HT-29 (cell line): ENCODE results near the gene FBXO34. TPM values are rescaled to one million over a fixed set of nuclear protein-coding genes. Genes with fewer than 3 reads are reported as not detected.

ENCODE experiments used
- DNase-seq: peaks from one replicate; pipeline ENCODE4 v3.0.0-alpha.2; 2015; ENCODE audit warnings: low spot score
- total RNA-seq: library from RNA; depleted of rRNA; stranded (reverse); fragments of >200 nt; shearing (Covaris generic); gene quantifications from 2 replicates; pipeline ENCODE4 v1.2.3, GENCODE V29; 2014

The FBXO34 gene
- total RNA-seq, 1 experiment from 2014 or later: 9.9 TPM

DNA sequence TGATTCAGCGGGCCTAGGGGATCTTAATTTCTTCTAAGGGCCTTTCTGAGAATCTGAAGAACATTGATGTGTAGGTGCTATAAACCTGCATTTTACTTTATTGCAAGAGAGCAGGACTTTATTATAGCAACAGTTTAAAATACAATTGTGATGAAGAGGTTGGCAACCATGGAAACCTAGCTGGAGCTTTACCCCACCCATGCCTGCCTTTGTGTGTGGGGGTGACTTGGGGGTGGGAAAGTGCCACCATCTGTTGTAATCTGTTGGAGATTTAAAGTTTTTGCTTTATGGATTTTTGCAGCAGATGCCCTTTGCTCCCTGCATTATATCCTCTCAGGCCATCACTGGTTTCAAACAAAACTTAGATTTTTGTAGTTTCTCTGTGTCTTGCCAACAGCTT is 75.8 kb downstream of the FBXO34 start:
- no peak for DNase-seq

DNA sequence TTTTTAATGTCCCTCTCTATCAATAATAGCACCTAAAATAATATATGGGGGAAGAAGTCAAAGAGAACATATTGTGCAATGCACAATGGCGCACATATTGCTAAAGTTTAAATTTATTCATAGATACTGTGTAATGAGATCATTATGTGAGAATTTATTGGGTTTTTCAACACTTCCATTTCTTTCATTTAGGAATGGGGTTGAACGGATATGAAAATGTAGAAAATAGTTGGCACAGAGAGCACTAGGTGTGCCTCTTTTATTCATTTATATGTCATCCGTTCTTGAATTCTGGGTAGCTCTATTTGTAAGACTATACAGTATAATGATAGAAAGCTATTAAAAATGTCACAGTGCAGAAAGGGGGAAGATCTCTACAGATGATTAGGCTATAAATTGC is 76.5 kb downstream of the FBXO34 start:
- DNase-seq: no peak

DNA sequence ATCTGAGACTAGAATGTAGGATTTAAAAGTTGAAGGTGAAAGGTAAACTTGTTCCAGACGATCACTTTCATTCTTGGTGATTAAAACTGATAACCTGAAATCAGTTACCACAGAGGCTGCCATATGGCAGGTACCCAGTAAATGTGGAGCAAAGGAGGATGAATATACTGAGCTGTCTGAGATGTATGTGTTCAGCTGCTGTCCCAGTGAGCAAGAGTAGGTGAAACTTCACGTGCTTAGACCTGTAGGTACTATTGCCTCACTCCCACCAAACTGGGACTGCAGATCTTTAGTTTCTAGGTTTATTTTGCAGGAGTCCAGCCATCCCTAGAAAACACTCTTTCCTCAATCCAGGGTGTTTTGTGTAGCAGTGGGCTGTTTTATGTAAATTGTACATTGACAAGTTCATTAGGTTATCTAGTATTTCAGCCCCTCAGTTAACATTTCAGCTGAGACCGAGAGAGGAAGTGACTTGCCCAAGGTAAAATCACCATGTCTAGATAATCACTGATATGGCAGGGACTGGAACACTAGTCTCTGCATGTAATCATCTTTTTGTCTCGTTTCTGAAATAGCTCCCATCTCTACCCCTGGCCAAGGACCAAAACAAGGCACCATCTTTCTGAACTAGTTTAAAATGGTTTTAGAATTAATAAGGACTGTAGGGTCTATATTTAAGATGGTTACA is 77.7 kb downstream of the FBXO34 start:
- DNase-seq: no peak

DNA sequence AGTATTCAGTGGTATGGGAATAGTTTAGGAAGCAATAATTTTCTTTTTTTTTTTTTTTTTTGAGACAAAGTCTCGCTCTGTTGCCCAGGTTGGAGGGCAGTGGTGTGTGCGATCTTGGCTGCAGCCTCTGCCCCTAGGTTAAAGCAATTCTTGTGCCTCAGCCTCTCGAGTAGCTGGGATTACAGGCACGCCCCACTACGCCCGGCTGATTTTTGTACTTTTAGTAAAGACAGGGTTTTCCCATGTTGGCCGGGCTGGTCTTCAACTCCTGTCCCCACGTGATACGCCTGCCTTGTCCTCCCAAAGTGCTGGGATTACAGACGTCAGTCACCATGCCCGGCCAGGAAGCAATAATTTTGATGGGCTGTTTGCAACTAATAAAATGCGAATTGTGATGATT is 78.3 kb downstream of the FBXO34 start:
- DNase-seq: no peak

DNA sequence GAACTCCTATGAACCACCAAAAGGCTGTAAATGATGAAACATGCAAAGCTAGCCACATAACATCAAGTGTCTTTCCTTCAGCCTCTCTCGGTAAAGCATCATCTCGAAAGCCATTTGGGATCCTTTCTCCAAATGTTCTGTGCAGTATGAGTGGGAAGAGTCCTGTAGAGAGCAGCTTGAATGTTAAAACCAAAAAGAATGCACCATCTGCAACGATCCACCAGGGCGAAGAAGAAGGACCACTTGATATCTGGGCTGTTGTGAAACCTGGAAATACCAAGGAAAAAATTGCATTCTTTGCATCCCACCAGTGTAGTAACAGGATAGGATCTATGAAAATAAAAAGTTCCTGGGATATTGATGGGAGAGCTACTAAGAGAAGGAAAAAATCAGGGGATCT is 79.2 kb downstream of the FBXO34 start:
- DNase-seq: no peak

DNA sequence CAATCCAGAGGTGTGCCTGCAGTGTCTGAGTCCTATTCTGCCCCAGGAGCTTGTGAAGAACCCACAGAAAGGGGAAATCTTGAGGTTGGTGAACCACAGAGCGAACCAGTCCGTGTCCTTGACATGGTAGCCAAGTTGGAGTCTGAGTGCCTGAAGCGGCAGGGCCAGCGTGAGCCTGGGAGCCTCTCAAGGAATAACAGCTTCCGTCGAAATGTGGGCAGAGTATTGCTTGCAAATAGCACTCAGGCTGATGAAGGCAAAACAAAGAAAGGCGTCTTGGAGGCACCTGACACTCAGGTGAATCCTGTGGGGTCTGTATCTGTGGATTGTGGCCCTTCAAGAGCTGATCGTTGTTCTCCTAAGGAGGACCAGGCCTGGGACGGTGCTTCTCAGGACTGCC is 79.9 kb downstream of the FBXO34 start:
- DNase-seq: no peak

DNA sequence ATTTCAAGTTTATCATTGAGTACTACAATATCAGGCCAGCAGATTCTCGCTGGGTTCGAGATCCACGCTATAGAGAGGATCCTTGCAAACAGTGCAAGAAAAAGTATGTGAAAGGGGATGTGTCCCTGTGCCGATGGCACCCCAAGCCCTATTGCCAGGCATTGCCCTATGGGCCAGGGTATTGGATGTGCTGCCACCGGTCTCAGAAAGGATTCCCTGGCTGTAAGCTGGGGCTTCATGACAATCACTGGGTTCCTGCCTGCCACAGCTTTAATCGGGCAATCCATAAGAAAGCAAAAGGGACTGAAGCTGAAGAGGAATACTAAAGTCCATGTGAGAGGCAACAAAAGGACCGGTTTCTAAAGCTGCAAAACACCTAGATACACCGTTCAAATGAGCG is 81.0 kb downstream of the FBXO34 start:
- no peak for DNase-seq

DNA sequence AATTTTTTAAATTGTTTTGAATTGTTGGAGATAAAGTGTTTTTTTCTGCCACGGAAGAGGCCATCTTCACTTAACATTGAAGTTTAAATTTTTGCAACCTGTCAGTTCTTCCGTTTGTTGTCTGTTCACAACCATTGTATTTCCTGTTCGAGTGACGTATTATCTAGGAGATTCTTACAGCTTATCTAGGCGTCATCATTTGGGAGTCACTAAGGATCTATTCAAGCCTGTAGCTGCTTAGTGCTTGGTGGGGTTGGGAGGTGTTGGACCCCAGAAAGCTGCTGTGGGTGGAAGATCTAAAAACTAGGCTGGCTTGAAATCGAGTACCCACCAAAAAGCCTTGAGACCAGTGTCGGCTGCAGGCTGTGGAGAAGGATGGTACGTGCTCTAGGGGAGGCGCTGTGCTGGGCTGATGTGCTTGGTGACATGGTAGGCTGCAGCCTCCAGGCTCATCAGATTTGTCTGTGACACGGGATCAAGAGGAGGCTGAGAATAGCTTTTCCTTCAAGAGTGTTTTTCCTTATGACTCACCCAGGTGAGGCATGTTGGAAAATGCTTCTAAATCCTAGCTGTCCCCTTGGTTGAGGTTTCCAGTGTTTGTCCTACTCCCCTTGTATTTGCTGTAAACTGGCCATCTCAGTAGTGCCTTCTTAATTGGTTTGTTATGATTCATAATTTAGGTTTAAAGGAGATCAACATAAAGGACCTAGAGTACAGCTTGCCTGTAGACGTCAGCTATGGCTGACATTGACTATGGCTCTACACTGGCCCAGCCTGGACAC is 82.7 kb downstream of the FBXO34 start:
- no peak for DNase-seq

DNA sequence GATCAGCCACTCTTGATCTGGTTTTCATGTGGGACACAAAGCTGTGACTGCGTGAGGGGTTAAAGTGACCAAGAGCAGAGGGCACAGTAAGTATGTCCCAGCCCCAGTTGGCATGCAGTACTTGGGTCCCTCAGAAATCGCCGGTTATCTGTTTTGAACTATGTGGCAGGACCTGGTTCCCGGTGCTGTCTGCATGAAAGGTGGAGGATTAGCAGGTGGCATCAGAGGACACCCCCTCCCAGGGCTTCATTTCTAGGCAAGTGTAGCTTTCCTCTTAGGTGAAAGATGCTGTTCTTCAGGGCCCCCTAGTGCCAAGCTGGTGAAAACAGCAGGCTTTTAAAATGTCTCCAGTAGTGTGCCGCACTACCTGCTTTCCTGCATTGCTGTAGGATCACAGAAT is 83.3 kb downstream of the FBXO34 start:
- DNase-seq: peak; percentile 59

DNA sequence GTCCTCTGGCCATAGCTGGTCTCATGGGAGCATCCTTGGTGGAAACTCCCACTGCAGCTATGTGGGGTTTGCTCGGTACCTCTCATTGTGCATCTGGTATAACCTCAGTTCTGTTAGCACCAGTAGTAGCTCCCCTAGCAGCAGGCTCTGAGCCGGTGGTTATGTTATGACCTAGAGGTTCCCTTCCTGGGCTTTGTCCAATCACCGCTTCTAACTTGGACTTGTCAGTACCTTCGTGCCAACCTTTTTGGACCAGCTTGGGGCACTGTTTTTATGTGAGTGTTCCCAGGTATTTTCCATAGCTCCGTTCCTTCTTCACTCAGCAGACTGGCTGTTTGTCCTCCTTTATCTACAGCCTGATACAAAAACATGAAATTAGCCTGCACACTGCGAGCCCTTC is 84.7 kb downstream of the FBXO34 start:
- DNase-seq: no peak

DNA sequence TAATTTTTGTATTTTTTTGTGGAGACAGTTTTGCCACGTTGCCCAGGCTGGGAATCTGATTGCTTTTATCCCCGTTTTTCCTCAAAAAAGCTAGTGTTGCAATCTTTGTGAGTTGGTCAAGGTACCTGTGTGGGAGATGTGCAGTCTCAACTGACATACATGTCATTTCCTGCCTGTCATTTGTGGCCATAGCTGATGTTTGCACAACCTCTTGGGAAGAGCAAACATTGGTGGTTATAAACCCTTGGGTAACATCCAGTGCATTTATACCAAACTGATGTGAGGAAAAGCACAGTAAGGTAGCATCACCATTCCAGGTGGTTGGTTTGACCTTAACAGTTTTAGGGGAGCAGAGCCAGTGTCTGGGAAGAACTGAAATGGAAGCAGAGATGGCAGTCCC is 85.7 kb downstream of the FBXO34 start:
- DNase-seq: no peak

DNA sequence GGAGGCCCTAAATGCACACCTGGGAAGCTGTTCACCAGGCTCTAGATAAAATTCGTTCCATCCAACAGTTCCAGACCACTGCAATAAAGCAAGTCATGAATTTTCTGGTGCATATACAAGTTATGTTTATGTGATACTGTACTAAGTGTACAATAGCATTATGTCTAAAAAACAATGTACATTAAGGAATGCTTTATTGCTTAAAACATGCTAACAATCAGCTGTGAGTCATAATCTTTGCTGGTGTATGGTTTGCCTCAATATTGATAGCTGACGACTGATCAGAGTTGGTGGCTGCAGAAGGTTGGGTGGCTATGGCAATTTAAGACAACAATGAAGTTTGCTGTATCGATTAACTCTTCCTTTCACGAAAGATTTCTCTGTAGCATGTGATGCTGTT is 88.1 kb downstream of the FBXO34 start:
- DNase-seq: no peak

DNA sequence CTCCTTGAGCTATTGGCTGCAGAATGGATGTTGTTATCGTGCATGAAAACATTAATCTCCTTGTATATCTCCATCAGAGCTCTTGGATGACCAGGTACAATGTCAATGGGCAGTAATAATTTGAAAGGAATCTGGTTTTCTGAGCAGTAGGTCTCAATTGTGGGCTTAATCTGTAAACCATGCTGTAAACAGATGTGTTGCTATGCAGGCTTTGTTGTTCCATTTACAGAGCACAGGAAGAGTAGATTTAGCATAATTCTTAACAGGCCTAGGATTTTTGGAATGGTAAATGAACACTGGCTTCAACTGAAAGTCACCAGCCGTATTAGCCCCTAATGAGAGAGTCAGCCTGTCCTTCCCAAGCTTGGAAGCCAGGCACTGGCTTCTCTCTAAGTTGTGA is 90.0 kb downstream of the FBXO34 start:
- DNase-seq: no peak

DNA sequence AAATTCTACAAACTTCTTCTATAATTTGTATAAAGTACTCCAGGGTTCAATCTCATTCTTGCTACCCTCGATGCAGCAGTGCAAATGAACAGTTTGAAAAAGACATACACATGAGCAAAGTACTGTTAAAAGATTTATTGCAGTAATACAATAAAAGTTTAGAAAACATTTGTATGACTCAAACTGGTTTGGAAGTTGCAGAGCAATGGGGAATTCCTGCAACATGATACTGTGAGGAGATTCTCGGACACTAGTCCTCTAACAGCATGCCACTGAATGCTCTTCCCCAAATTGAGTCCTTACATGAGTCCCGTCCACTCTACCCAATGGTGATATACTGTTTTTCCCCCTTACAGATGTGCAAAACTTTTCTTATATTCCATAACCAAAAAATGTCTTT is 95.0 kb downstream of the FBXO34 start:
- DNase-seq: no peak

DNA sequence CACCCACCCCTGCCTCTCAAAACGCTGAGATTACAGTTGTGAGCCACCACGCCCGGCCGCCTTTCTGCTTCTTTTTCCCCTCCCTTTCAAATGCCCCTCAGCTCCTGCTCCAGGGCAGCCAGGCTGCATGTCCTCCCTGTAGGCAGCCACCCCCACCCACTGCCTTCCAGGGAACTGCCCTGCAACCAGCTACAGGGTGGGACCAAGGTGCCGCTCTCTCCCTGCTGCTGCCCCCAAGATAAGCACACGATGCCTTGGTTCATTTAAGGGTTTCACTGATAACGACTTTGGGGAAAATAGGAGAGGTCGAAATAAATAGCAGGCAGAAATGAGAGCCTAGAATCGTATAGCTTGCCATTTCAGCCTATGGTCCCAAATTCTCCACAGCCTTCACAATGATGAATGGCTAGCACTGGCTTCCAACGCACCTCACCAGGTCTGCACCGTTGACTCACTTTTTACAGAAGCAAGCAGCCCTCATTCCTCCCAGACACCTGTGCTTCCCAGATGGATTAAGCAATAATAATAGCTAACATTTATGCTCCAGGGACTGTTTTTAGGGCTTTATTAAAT is 99.7 kb downstream of the FBXO34 start:
- DNase-seq: no peak

DNA sequence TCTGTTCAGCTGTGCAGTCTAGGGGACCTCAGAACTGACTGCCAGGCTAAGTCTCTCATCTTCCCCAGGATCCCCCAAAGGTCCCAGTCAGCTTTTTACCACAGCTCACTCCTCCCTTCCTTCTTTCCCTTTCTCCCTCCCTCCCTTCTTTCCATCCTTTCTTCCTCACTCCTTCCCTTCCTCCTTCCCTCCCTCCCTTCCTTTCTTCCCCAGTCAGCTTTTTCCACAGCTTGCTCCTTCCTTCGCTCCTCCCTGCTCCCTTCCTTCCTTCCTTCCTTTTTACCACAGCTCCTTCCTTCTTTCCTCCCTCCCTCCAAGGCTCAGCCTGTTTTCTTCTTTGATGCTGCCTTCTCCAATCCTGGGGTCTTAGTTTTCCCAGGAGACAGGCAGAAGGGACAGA is 101.2 kb downstream of the FBXO34 start:
- no peak for DNase-seq

DNA sequence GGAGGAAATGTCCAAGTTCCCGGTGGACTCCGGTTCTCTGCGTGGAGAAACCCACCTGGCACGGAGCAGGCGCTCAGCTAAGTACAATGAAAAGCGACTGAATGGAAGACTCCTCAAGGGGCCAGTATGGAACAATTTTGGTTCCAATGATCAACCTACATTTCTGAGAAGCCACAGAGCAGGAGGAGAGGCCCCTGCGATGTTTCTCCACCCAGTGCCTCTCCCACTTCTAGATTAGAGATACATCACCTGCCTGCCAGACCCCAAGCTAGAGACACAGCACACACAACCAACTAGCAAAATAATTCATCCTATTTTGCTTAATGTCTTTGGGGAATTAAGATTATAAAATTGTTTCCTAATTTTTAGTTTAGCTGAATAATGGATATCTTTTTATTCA is 101.6 kb downstream of the FBXO34 start:
- no peak for DNase-seq

DNA sequence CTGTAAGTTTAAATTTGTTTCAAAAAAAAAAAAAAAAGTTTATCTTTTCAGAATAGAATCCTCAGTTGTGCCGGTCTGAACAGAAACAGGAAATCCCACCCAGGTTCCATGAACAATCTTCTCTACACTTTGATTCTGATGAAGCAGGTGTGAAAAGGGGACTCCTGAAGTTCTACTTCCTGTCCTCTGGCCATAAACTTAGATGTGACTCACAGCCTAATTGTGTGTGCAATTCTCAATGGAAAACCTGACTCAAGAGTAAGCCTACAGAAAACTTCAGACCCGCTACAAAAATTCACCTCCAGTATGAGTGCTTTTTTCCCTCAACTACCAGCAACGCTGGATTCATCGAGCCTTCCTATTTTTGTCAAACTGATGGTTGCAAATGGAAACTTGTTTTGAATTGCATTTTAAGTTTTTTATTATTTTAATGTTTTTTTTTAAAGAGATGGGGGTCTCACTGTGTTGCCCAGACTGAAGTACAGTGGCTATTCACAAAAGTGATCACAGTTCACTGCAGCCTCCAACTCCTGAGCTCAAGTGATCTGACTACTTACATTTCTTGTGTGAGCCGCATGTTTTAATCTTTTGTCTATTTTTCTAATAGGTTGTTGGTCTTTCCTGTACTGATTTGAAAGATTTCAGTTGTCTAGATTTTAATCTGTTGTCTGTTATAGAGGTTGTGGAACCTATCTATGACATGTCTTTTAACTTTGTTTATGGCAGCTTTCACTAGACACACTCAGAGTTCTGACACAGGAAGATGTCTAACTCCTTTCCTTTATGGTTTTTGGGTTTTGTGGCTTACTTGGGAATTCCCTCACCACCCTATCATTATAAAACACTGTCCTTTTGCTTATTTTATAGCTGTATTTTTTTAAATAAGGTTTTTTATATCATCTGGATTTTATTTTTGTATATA is 102.8 kb downstream of the FBXO34 start:
- no peak for DNase-seq

DNA sequence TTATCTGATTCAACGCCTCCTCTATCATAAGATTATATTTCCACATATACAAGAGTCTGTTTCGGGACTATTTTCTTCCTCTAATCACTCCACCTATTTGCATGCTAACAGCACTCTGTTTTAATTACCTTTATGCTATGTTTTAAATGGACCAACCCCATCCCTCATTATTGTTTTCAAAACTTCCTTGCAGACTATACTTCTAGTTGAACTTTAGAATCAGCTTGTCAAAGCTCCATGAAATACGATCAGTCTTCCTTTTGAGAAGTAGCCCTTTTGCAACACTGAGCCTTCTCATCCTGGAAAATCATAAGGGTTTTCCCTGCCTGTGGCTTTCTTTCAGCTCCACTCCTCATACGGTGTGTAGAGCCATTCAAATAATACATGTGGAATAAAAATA is 103.5 kb downstream of the FBXO34 start:
- no peak for DNase-seq

DNA sequence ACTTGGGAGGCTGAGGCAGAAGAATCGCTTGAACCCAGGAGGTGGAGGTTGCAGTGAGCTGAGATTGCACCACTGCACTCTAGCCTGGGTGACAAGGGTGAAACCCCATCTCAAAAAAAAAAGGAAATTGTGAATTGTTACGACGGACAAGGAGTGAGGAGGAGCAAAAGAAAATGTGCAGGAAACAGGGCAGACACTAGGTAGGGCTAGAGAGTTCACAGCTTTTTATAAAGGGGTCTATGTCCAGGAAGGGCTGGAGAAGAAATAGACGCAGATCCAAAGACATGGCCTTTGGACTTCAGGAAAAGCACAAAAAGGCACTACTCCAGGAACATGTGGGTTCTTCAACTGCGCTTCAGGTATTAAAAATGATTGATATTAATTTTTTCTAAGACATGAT is 106.0 kb downstream of the FBXO34 start:
- no peak for DNase-seq

DNA sequence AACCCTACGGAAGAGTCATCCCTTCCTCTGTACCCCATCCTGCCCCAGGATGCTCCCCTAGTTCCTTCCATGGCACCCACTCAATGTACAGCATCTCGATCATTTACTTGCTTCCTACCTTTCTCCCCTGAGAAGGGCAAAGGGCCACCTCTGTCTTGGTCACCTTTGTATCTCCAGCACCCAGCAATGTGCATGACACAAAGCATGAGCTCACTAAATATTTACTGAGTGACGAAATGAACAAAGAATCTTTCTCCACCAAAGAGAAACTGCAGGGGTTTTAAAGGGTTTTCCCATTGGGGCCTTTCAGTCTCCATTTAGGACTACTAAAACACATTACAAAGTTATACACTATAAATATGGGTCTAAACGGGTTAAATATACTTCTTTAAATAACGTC is 109.8 kb downstream of the FBXO34 start:
- no peak for DNase-seq

DNA sequence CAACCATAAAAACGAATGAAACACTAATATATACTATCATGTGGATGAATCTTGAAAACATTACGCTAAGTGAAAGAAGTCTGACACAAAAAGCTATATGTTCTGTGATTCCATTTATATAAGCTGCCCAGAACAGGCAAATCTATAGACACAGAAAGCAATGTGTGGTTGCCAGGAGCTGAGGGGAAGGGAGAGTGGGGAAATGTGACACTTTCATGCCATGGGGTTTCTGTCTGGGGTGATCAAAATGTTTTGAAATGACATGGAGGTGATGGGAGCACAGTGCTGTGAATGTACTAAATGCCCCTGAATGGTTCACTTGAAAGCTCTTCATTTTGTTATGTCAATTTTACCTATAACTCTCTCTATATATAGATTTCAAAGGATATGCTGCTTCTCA is 110.3 kb downstream of the FBXO34 start:
- DNase-seq: no peak
